ENCODE data around the gene SPATA31D3. TPM values are rescaled to one million over a fixed set of nuclear protein-coding genes. Genes with fewer than 3 reads are reported as not detected.
"Not testable (repeated sequence)": the region's sequence is repeated elsewhere in the genome, so short reads cannot be mapped to it uniquely, and the experiment has no call there.

The SPATA31D3 gene
- not detected for total RNA-seq

DNA sequence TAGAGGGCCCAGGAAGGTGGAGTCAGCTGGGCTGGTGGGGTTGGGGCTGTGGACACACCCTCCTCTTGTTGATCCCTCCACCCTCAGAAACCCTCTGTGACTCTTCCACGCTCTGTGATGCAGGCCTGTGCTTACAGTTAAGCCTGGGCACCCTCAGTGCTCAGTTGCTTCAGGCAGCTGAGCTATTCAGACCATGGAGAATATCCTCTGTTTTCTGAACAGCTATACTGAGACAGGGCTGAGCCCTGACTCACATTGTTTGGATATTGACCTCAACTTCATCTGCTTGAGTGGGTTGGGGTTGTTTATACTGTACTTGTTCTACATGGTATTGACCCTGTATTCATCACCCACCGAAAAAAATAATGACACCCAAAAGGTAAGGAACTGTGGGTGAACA, at the start of gene SPATA31D3:
Gene SPATA31D3, plus strand, starts transcription at position 108 of the 400 bp plus-strand sequence. Its CDS starts 86 bp downstream, at position 194.
- not testable (repeated sequence) for H3K27me3 Mint-ChIP-seq, H3K4me3 Mint-ChIP-seq, H3K27ac Mint-ChIP-seq, DNase-seq, H3K36me3 Mint-ChIP-seq, H3K4me1 Mint-ChIP-seq, H3K9me3 Mint-ChIP-seq

DNA sequence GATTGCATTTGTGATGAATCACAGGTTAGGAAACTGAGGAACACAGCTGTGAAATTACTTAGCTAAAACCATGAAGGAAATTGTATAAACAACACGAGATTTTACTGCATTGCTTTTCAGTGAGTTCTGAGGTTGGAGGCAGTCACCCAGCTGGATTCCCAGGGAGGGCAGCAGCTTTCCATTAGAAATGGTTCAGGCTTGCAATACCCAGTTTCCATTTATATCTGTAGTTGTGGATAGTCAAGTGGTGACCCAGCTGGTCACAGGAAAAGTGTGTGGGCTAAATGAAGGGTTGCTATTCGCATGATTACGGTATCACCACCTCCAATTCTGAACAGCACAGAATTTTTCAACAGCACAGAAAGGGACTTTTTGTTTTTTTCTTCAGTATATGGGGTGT, 49.4 kb upstream of the SPATA31D3 start:
- no peaks in the 10 kb centered on the region for H3K27me3 Mint-ChIP-seq
- no peaks in the 10 kb centered on the region for H3K36me3 Mint-ChIP-seq
- no peak for DNase-seq
- no peak overlapping the region for H3K27ac Mint-ChIP-seq
- no peaks in the 10 kb centered on the region for H3K4me1 Mint-ChIP-seq
- H3K4me3 Mint-ChIP-seq: no peak overlapping the region
- no peaks in the 10 kb centered on the region for H3K9me3 Mint-ChIP-seq

DNA sequence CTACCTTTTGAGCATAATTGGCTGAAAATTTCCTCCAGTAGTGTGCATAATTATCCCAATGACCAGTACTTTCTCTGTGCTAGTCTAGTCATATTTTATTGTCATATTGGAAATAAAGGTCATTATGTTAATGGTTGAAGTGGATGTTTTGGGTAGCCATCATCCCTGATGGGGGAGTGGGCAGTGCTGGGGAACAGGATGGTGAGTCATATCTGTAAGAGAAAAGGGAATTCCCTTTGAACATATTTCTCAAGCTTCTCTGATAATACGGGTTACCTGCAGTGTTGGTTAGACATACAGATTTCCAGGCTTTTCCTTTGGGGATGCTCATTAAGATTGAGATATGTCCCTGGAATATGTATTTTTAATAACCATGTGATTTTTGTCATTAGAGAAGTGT, 48.4 kb upstream of the SPATA31D3 start:
- Mint-ChIP-seq H3K27ac (no peak overlapping the region), H3K4me3 (no peak overlapping the region), H3K9me3 (no peaks in the 10 kb centered on the region), H3K36me3 (no peaks in the 10 kb centered on the region), H3K27me3 (no peaks in the 10 kb centered on the region), H3K4me1 (no peaks in the 10 kb centered on the region)
- no peak for DNase-seq

DNA sequence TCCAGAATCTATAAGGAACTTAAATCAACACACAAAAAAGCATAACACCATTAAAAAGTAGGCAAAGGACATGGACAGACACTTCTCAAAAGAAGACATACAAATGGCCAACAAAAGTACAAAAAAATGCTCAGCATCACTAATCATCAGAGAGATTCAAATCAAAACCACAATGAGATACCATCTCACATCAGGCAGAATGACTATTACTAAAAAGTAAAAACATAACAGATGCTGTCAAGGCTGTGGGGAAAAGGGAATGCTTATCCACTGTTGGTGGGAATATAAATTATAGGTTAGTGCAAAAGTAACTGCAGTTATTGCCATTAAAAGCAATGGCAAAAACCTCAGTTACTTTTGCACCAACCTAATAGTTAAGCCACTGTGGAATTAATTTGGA, 47.2 kb upstream of the SPATA31D3 start:
- no peak for DNase-seq
- no peaks in the 10 kb centered on the region for H3K9me3 Mint-ChIP-seq
- no peak overlapping the region for H3K27ac Mint-ChIP-seq
- no peak overlapping the region for H3K4me3 Mint-ChIP-seq
- no peaks in the 10 kb centered on the region for H3K27me3 Mint-ChIP-seq
- H3K4me1 Mint-ChIP-seq: no peaks in the 10 kb centered on the region
- no peaks in the 10 kb centered on the region for H3K36me3 Mint-ChIP-seq

DNA sequence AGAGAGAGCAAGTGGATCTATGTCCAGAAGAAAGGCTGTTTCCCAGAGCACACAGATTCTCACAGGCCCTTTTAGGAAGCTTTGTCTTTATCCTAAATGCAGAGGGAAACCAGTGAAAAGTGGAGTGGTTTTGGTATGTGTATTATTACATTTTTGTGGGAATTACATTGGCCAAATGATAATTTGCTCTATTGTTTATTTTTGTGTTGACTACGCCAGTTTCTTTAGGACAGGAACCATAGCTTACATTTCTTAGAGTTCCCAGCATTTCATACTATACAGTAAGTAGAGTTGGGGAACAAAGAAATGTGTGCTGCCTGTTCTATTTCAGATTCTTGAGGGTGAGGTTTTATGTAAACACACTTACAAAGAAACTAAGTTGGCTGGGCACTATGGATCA, 44.4 kb upstream of the SPATA31D3 start:
- Mint-ChIP-seq H3K9me3 (no peaks in the 10 kb centered on the region), H3K36me3 (no peaks in the 10 kb centered on the region), H3K4me1 (no peaks in the 10 kb centered on the region), H3K27me3 (no peaks in the 10 kb centered on the region), H3K27ac (no peak overlapping the region), H3K4me3 (no peak overlapping the region)
- DNase-seq: no peak

DNA sequence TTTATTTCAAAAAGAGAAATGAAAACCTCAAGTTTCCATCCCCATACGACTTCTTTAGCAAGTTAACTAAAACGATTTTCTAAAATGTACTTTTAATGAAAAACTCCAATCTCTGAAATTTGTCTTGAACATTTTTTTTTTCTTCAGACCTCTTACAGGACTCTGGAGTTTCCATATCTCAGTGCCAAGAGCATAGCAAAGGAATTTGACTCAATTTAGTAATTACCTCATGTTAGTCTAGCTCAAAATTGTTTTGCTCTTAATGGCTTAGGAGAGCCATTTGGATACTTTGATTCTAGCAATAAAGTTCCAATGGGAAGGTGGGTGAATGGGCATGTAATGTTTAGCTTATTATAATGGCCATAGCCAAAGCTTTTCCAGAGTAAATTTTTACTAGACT, 41.1 kb upstream of the SPATA31D3 start:
- no peaks in the 10 kb centered on the region for H3K36me3 Mint-ChIP-seq
- H3K27ac Mint-ChIP-seq: no peak overlapping the region
- no peak for DNase-seq
- H3K4me1 Mint-ChIP-seq: no peaks in the 10 kb centered on the region
- H3K27me3 Mint-ChIP-seq: no peaks in the 10 kb centered on the region
- H3K4me3 Mint-ChIP-seq: no peak overlapping the region
- H3K9me3 Mint-ChIP-seq: no peaks in the 10 kb centered on the region

DNA sequence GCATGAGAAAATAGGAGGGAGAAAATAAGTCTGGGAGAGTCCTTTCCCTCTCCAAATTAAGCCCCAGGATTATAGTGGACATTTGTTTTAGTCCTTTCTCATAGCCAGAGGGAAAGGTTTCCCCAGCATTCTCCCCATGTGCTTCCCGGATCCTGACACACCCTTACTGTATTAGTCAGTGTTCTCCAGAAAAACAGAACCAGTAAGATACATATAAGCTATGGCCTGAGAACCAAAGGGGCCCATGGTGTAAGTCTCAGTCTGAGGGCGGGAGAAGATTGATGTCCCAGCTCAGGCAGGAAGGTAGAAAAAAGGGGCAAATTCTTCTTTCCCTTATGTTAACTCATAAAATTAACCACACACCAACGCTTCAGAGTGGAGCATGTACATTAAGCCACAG, 40.7 kb upstream of the SPATA31D3 start:
- Mint-ChIP-seq H3K27ac (no peak overlapping the region), H3K9me3 (no peaks in the 10 kb centered on the region), H3K4me3 (no peak overlapping the region), H3K27me3 (no peaks in the 10 kb centered on the region), H3K4me1 (no peaks in the 10 kb centered on the region), H3K36me3 (no peaks in the 10 kb centered on the region)
- DNase-seq: no peak

DNA sequence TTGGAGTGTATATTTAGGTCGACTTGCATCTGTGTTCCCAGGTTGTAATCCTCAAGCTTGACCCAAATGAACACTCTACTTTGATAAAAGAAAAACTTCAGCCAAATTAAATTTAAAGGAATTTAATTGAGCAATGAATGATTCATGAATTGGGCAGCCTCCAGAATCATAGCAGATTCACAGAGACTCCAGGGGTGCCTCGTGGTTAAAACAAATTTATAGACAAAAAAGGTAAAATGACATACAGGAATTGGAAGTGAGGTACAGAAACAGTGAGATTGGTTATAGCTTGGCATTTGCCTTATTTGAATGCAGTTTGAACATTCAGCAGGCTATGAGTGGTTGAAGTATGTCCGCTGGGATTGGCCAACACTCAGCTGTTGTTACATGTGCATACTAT, 36.6 kb upstream of the SPATA31D3 start:
- Mint-ChIP-seq H3K9me3 (no peaks in the 10 kb centered on the region), H3K27me3 (no peaks in the 10 kb centered on the region), H3K36me3 (no peaks in the 10 kb centered on the region), H3K4me1 (no peaks in the 10 kb centered on the region), H3K4me3 (no peak overlapping the region), H3K27ac (no peak overlapping the region)
- DNase-seq: no peak

DNA sequence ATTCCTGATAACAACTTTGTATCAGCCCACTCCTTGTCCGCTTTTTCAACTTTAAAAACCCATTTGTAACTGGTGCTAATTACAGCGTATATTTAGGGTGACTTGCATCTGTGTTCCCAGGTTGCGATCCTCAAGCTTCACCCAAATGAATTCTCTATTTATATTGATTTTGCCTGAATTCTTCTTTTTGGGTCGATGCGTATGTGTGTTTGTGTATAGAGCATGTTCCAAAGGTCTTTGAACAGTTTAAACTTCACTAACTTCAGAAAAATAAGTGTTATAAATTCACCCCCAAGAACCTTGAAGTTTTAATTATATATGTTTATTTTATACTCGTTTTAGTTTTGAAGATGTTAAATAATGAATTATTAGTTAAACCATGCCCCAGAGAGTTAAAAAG, 31.2 kb upstream of the SPATA31D3 start:
- H3K27me3 Mint-ChIP-seq: peaks cover 6% of the 10 kb centered on the region
- no peaks in the 10 kb centered on the region for H3K36me3 Mint-ChIP-seq
- no peaks in the 10 kb centered on the region for H3K9me3 Mint-ChIP-seq
- no peak for DNase-seq
- no peak overlapping the region for H3K4me3 Mint-ChIP-seq
- H3K4me1 Mint-ChIP-seq: no peaks in the 10 kb centered on the region
- H3K27ac Mint-ChIP-seq: no peak overlapping the region

DNA sequence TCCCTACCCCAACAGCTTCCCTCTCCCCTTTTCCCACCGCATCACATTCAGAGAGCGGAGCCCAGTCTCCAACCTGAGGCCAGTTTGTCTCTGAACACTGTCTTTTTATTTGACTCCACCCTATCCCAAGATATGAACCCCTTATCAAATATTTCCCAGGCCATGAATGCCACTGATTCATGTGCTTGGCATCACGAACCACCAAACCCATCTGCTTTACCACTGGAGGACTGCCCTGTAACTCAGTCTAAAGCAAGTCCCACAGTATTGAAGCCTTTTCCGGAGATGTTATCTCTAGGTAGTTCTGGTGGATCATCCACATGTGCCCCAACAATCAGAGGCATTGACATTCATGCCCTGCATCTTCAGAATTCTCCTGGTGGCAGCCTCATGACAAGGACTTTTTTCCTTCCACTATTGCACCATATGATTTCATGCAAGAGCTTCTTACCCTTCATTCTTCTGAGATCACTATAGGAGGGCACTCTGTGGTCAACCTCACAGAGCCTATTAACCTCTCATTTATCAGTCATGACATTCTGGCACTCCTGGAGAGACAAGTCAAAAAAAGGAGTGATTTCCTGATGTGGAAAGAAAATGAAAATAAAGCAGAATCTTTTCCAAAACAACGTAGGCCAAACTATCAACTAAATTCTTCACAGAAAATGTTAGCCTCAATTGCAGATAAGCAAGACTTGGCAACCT, 27.3 kb upstream of the SPATA31D3 start:
- Mint-ChIP-seq H3K4me1 (no peaks in the 10 kb centered on the region), H3K27ac (no peak overlapping the region), H3K9me3 (no peaks in the 10 kb centered on the region), H3K36me3 (no peaks in the 10 kb centered on the region), H3K27me3 (peaks cover 6% of the 10 kb centered on the region), H3K4me3 (no peak overlapping the region)
- DNase-seq: no peak

DNA sequence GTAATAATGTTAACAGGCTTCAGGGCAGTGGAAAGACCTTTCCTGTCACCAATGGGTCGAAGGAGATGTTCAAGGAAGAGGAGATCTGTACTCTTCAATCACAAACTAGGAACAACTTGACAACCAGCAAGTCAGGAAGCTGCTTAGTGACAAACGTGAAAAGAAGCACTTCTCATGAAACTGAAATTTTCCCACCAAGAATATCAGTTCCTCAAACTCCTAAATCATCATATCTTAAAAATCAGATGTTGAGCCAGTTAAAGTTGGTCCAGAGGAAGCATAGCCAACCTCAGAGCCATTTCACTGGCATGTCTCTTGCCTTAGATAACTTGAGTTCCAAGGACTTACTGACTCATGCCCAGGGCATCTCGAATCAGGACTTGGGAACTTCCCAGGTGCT, 24.8 kb upstream of the SPATA31D3 start:
- not testable (repeated sequence) for H3K4me3 Mint-ChIP-seq, H3K27ac Mint-ChIP-seq, H3K4me1 Mint-ChIP-seq, DNase-seq, H3K36me3 Mint-ChIP-seq, H3K27me3 Mint-ChIP-seq, H3K9me3 Mint-ChIP-seq

DNA sequence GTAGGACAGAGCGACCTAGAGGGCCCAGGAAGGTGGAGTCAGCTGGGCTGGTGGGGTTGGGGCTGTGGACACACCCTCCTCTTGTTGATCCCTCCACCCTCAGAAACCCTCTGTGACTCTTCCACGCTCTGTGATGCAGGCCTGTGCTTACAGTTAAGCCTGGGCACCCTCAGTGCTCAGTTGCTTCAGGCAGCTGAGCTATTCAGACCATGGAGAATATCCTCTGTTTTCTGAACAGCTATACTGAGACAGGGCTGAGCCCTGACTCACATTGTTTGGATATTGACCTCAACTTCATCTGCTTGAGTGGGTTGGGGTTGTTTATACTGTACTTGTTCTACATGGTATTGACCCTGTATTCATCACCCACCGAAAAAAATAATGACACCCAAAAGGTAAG, 15.0 kb upstream of the SPATA31D3 start, which contains the start of gene SPATA31D4:
Gene SPATA31D4, plus strand, starts transcription at position 124 of the 400 bp plus-strand sequence. Its CDS starts 86 bp downstream, at position 210.
- not testable (repeated sequence) for H3K9me3 Mint-ChIP-seq, H3K27me3 Mint-ChIP-seq, H3K27ac Mint-ChIP-seq, H3K4me1 Mint-ChIP-seq, DNase-seq, H3K36me3 Mint-ChIP-seq, H3K4me3 Mint-ChIP-seq

DNA sequence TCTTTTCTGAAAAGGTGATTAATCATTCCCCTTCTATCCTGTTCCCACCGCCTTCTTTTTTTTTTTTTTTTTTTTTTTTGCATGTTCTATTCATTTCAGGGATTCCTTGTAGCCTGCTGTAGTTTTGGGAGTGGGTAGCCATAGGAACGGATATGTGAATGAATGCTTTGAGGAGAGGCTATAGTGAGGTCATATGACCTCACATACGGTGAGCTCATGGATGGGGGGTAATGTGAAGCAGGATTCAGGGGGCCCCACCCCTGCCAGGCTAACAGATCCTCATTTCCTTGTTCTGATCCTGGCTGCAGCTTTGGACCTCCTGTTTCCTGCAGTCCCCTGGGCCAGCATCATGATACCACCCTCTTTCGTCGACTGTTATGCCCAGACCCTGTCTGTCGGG, 13.2 kb upstream of the SPATA31D3 start:
- DNase-seq, H3K36me3 Mint-ChIP-seq, H3K9me3 Mint-ChIP-seq, H3K27me3 Mint-ChIP-seq, H3K4me1 Mint-ChIP-seq, H3K27ac Mint-ChIP-seq, H3K4me3 Mint-ChIP-seq: not testable (repeated sequence)

DNA sequence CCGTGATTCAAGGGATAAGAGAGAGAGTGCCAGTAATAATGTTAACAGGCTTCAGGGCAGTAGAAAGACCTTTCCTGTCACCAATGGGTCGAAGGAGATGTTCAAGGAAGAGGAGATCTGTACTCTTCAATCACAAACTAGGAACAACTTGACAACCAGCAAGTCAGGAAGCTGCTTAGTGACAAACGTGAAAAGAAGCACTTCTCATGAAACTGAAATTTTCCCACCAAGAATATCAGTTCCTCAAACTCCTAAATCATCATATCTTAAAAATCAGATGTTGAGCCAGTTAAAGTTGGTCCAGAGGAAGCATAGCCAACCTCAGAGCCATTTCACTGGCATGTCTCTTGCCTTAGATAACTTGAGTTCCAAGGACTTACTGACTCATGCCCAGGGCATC, 9.8 kb upstream of the SPATA31D3 start:
- H3K4me3 Mint-ChIP-seq, H3K9me3 Mint-ChIP-seq, H3K27ac Mint-ChIP-seq, H3K27me3 Mint-ChIP-seq, DNase-seq, H3K4me1 Mint-ChIP-seq, H3K36me3 Mint-ChIP-seq: not testable (repeated sequence)

DNA sequence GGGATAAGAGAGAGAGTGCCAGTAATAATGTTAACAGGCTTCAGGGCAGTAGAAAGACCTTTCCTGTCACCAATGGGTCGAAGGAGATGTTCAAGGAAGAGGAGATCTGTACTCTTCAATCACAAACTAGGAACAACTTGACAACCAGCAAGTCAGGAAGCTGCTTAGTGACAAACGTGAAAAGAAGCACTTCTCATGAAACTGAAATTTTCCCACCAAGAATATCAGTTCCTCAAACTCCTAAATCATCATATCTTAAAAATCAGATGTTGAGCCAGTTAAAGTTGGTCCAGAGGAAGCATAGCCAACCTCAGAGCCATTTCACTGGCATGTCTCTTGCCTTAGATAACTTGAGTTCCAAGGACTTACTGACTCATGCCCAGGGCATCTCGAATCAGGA, 5.3 kb downstream of the SPATA31D3 start:
- not testable (repeated sequence) for H3K36me3 Mint-ChIP-seq, H3K9me3 Mint-ChIP-seq, H3K27ac Mint-ChIP-seq, DNase-seq, H3K27me3 Mint-ChIP-seq, H3K4me1 Mint-ChIP-seq, H3K4me3 Mint-ChIP-seq

DNA sequence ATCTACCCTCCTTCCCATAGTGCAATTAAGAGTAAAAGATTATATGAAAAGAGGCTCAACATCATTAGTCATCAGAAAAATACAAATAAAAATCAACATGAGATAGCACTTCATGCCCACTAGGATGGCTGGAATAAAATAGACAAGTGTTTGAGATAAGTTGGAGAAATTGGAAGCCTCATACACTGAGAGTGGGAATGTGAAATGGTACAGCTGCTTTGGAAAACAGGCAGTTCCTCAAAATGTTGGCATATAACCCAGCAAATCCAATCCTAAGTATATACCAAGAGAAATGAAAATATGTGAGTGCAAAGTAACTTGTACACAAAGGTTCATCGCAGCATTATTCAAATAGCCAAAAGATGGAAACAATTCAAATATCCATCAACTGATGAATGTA, 9.8 kb downstream of the SPATA31D3 start:
- Mint-ChIP-seq H3K27ac (no peak overlapping the region), H3K4me3 (no peak overlapping the region), H3K27me3 (peaks cover 3% of the 10 kb centered on the region), H3K36me3 (peaks cover 4% of the 10 kb centered on the region), H3K4me1 (no peaks in the 10 kb centered on the region), H3K9me3 (peaks cover 17% of the 10 kb centered on the region)
- DNase-seq: no peak
